H1 (cell line): ENCODE measurements around the gene CCDC112. TPM values are rescaled to one million over a fixed set of nuclear protein-coding genes. Genes with fewer than 3 reads are reported as not detected.

Experiments used
- CTCF ChIA-PET: fragments of 300-600 bp; sonication (Branson Sonifier 250); formaldehyde crosslinking; loops from one replicate; lab custom pipeline; 2021; ENCODE audit not compliant: partially characterized antibody; lab: Charles Lee
- POLR2A ChIA-PET: fragments of 300-600 bp; sonication (Branson Sonifier 250); formaldehyde crosslinking; loops from one replicate; lab custom pipeline; 2021; ENCODE audit warnings: inconsistent platforms; ENCODE audit not compliant: partially characterized antibody; lab: Charles Lee
- DNase-seq, 2 experiments: peaks; one replicate each; pipeline versions ENCODE4 v3.0.0 to v3.0.0-alpha.2; 2010 to 2022; ENCODE audit warnings: low spot score in 2 of 2, low read depth in 1 of 2, mixed read lengths in 1 of 2
- FAIRE-seq: peaks from 2 replicates; lab custom pipeline; 2011; peaks lifted over from hg19 to GRCh38; lab: Jason Lieb, UNC
- H2AFZ ChIP-seq: 2 replicates; pipeline ENCODE4 v1.8.1; 2012; ENCODE audit warnings: low read length, inconsistent platforms
- H2AK5ac ChIP-seq: 2 replicates; pipeline ENCODE4 v1.6.1; 2013; ENCODE audit warnings: low read depth, low read length
- H2BK120ac ChIP-seq: replicated peaks from 2 replicates; pipeline ENCODE3; 2013; ENCODE audit warnings: low read depth, low read length, inconsistent platforms
- H2BK12ac ChIP-seq: 2 replicates; pipeline ENCODE4 v1.6.1; 2013; ENCODE audit warnings: low read depth, low read length
- H2BK15ac ChIP-seq: 2 replicates; pipeline ENCODE4 v1.6.1; 2013; ENCODE audit warnings: low read length
- H2BK20ac ChIP-seq: 2 replicates; pipeline ENCODE4 v1.6.1; 2013; ENCODE audit warnings: low read length
- H2BK5ac ChIP-seq: 2 replicates; pipeline ENCODE4 v1.6.1; 2013; ENCODE audit warnings: low read depth, low read length
- H3K14ac ChIP-seq: 2 replicates; pipeline ENCODE4 v1.6.1; 2013; ENCODE audit warnings: inconsistent platforms; ENCODE audit not compliant: insufficient read length
- H3K18ac ChIP-seq: 2 replicates; pipeline ENCODE4 v1.6.1; 2013; ENCODE audit warnings: low read length; ENCODE audit errors: extremely low read depth
- H3K23ac ChIP-seq: 2 replicates; pipeline ENCODE4 v1.6.1; 2013; ENCODE audit warnings: inconsistent platforms; ENCODE audit not compliant: insufficient read length
- H3K23me2 ChIP-seq: 2 replicates; pipeline ENCODE4 v1.6.1; 2013; ENCODE audit warnings: low read depth, low read length
- H3K27ac ChIP-seq: 2 replicates; pipeline ENCODE4 v1.6.1; 2011; ENCODE audit warnings: low read depth, low read length, inconsistent platforms
- H3K27me3 ChIP-seq, 4 experiments: replicated peaks in 1 of 4; 1 replicate in 1 of 4; 2 replicates in 3 of 4; pipeline versions ENCODE4 v1.6.1 to v1.8.1; 2011 to 2013; ENCODE audit warnings: low read length in 3 of 4, mild to moderate bottlenecking in 3 of 4, inconsistent platforms in 2 of 4, mixed read lengths in 2 of 4, moderate library complexity in 1 of 4; ENCODE audit not compliant: control insufficient read depth in 3 of 4, insufficient read depth in 3 of 4; ENCODE audit errors: extremely low read depth in 1 of 4
- H3K36me3 ChIP-seq, 4 experiments: 2 replicates each; pipeline versions ENCODE4 v1.6.1 to v1.8.1; 2011 to 2013; ENCODE audit warnings: mild to moderate bottlenecking in 4 of 4, low read length in 3 of 4, moderate library complexity in 2 of 4, control low read depth in 1 of 4, inconsistent platforms in 1 of 4; ENCODE audit not compliant: insufficient read depth in 4 of 4, control insufficient read depth in 2 of 4
- H3K4ac ChIP-seq: replicated peaks from 2 replicates; pipeline ENCODE3; 2013; ENCODE audit warnings: low read length, low read depth, mixed read lengths, inconsistent platforms; ENCODE audit not compliant: insufficient read length
- H3K4me1 ChIP-seq, 4 experiments: replicated peaks in 1 of 4; 1 replicate in 1 of 4; 2 replicates in 3 of 4; pipeline versions ENCODE4 v1.6.1 to v1.8.1; 2011 to 2013; ENCODE audit warnings: low read length in 3 of 4, inconsistent platforms in 2 of 4, mixed read lengths in 1 of 4; ENCODE audit not compliant: insufficient read depth in 4 of 4, control insufficient read depth in 3 of 4
- H3K4me2 ChIP-seq, 2 experiments: 2 replicates each; pipeline versions ENCODE4 v1.6.1 to v1.8.1; 2011 to 2013; ENCODE audit warnings: low read depth in 2 of 2, low read length in 2 of 2, control low read depth in 1 of 2, inconsistent platforms in 1 of 2, mild to moderate bottlenecking in 1 of 2; ENCODE audit not compliant: insufficient read depth in 1 of 2
- H3K4me3 ChIP-seq, 4 experiments: fragments of 200-600, 300-600 bp in 1 of 4; sonication (generic), shearing (Covaris generic), sonication (Bioruptor Twin) in 1 of 4; 2 replicates each; pipeline versions ENCODE4 v1.5.1 to v1.8.1; 2011 to 2016; ENCODE audit warnings: low read length in 4 of 4, low read depth in 3 of 4, control low read depth in 2 of 4, inconsistent platforms in 2 of 4, mild to moderate bottlenecking in 2 of 4, mixed read lengths in 1 of 4, moderate library complexity in 1 of 4; ENCODE audit not compliant: insufficient read depth in 2 of 4; ENCODE audit errors: extremely low read depth in 1 of 4
- H3K56ac ChIP-seq: replicated peaks from 2 replicates; pipeline ENCODE3; 2013; ENCODE audit warnings: low read depth, mild to moderate bottlenecking, mixed read lengths, low read length, inconsistent platforms; ENCODE audit not compliant: insufficient read length
- H3K79me1 ChIP-seq: 2 replicates; pipeline ENCODE4 v1.6.1; 2013; ENCODE audit warnings: low read depth, low read length, control low read depth
- H3K79me2 ChIP-seq, 2 experiments: 2 replicates each; pipeline versions ENCODE4 v1.6.1 to v1.8.1; 2012 to 2013; ENCODE audit warnings: low read length in 2 of 2, mild to moderate bottlenecking in 2 of 2, inconsistent platforms in 1 of 2; ENCODE audit not compliant: insufficient read depth in 2 of 2, control insufficient read depth in 1 of 2
- H3K9ac ChIP-seq, 4 experiments: replicated peaks in 1 of 4; 1 replicate in 1 of 4; 2 replicates in 3 of 4; pipeline versions ENCODE4 v1.6.1 to v1.8.1; 2011 to 2013; ENCODE audit warnings: low read depth in 3 of 4, low read length in 3 of 4, control low read depth in 2 of 4, mild to moderate bottlenecking in 2 of 4, moderate library complexity in 2 of 4, inconsistent platforms in 1 of 4; ENCODE audit errors: extremely low read depth in 1 of 4
- H3K9me3 ChIP-seq, 2 experiments: 2 replicates each; pipeline versions ENCODE4 v1.6.1 to v1.8.1; 2012 to 2013; ENCODE audit warnings: mild to moderate bottlenecking in 2 of 2, moderate library complexity in 2 of 2, control low read depth in 1 of 2, inconsistent platforms in 1 of 2, low read depth in 1 of 2, low read length in 1 of 2, mixed read lengths in 1 of 2; ENCODE audit not compliant: insufficient read depth in 2 of 2
- H4K20me1 ChIP-seq, 2 experiments: replicated peaks in 1 of 2; 2 replicates each; pipeline versions ENCODE3 to v1.8.1; 2011 to 2013; ENCODE audit warnings: inconsistent platforms in 2 of 2, low read length in 2 of 2, mild to moderate bottlenecking in 1 of 2; ENCODE audit not compliant: insufficient read depth in 2 of 2, control insufficient read depth in 1 of 2
- H4K5ac ChIP-seq: 2 replicates; pipeline ENCODE4 v1.6.1; 2013; ENCODE audit warnings: low read length, low read depth, mixed read lengths, inconsistent platforms; ENCODE audit not compliant: insufficient read length
- H4K8ac ChIP-seq: 2 replicates; pipeline ENCODE4 v1.8.0; 2013; ENCODE audit warnings: mild to moderate bottlenecking, moderate library complexity, low read length, inconsistent platforms; ENCODE audit not compliant: insufficient read depth; ENCODE audit errors: extremely low read depth
- H4K91ac ChIP-seq: replicated peaks from 2 replicates; pipeline ENCODE3; 2013; ENCODE audit warnings: low read length, mixed read lengths, inconsistent platforms; ENCODE audit not compliant: insufficient read length
- ATF2 ChIP-seq: IDR thresholded peaks from 2 replicates; pipeline ENCODE4 v1.6.1; 2012; ENCODE audit warnings: low read length, inconsistent platforms
- CEBPB ChIP-seq: IDR thresholded peaks from 2 replicates; pipeline ENCODE4 v1.6.1; 2012; ENCODE audit warnings: low read depth, low read length
- CTBP2 ChIP-seq: IDR thresholded peaks from 2 replicates; pipeline ENCODE4 v1.7.0; 2011; ENCODE audit warnings: borderline replicate concordance, mild to moderate bottlenecking, moderate library complexity, mixed read lengths, low read length; ENCODE audit not compliant: insufficient read depth, insufficient read length
- EZH2 ChIP-seq: fragments of 200-600 bp; sonication (generic); IDR thresholded peaks from 2 replicates; pipeline ENCODE4 v1.7.1; 2012; ENCODE audit warnings: low read depth, mild to moderate bottlenecking, moderate library complexity, low read length, inconsistent platforms; ENCODE audit not compliant: severe bottlenecking
- KDM4A ChIP-seq: IDR thresholded peaks from one replicate; pipeline ENCODE4 v1.7.1; 2012; ENCODE audit warnings: low read depth, mild to moderate bottlenecking, moderate library complexity, low read length, inconsistent platforms; ENCODE audit not compliant: severe bottlenecking
- KDM5A ChIP-seq: fragments of 200-600 bp; IDR thresholded peaks from 2 replicates; pipeline ENCODE4 v1.7.1; 2012; ENCODE audit warnings: mild to moderate bottlenecking, low read length, inconsistent platforms, mixed read lengths
- NANOG ChIP-seq: IDR thresholded peaks from 2 replicates; pipeline ENCODE4 v1.6.1; 2011; ENCODE audit warnings: low read length, low read depth, mild to moderate bottlenecking, inconsistent platforms; ENCODE audit not compliant: insufficient read depth, poor library complexity, severe bottlenecking
- TEAD4 ChIP-seq: IDR thresholded peaks from 2 replicates; pipeline ENCODE4 v1.6.1; 2012; ENCODE audit warnings: low read depth, low read length, inconsistent platforms, mixed read lengths
- YY1 ChIP-seq: IDR thresholded peaks from 2 replicates; pipeline ENCODE4 v1.6.1; 2011; ENCODE audit warnings: low read depth, mild to moderate bottlenecking, low read length
- ZNF274 ChIP-seq: IDR thresholded peaks from 2 replicates; pipeline ENCODE4 v1.7.0; 2012; ENCODE audit warnings: low read length, borderline replicate concordance; ENCODE audit errors: extremely low read depth
- WGBS, 2 experiments: shearing (Covaris generic) in 1 of 2; methylation state at CpG; one replicate each; pipeline versions ENCODE4 v1.1.6 to v1.1.7; 2013 to 2015; ENCODE audit warnings: low lambda C conversion rate in 2 of 2, mixed read lengths in 2 of 2, inconsistent platforms in 1 of 2, low coverage in 1 of 2, missing lambda C conversion rate in 1 of 2; ENCODE audit not compliant: insufficient replicate concordance in 2 of 2, insufficient coverage in 1 of 2, insufficient read length in 1 of 2; ENCODE audit errors: extremely low coverage in 1 of 2, missing lambda C conversion rate in 1 of 2; 5-methylcytosine and 5-hydroxymethylcytosine counted together
- polyA plus RNA-seq, 7 experiments: library from polyadenylated mRNA; depleted of rRNA in 3 of 7; stranded (reverse) in 5 of 7; unstranded in 2 of 7; fragments of >200 nt in 5 of 7; fragments of 200-250 nt in 2 of 7; gene quantifications; 1 replicate in 5 of 7; 2 replicates in 1 of 7; 4 replicates in 1 of 7; pipeline versions ENCODE4 v1.2.1 to v1.2.3, GENCODE V29; 2011 to 2013; ENCODE audit warnings: missing spikeins in 2 of 7, mixed read lengths in 2 of 7
- total RNA-seq: library from RNA; stranded (reverse); fragmentation: NEBNext Ultra II Directional; extraction: Animal tissue kit (Norgen Biotek cat#: 25700); gene quantifications from 2 replicates; pipeline ENCODE4 v1.2.1, GENCODE V29; 2021

CCDC112 gene
- total and polyA plus RNA-seq, 2 of the 8 experiments (the other 6 are each of a cell fraction or from before 2014, with no cell fraction given), result 3.3 to 15.6 TPM

GRCh38 chr5:115324021-115324420 lies 27.6 kb upstream of the CCDC112 start:
- no peak for FAIRE-seq
- Histone ChIP-seq H3K27me3 (no peaks in the 10 kb centered on the region; a peak in 1 of 7 replicates), H2AK5ac (no peak overlapping the region), H3K14ac (no peak overlapping the region), H3K79me1 (no peaks in the 10 kb centered on the region), H3K27ac (no peak overlapping the region), H3K56ac (no peak overlapping the region), H3K4me1 (peaks cover 0 to 6% (median 2%) of the 10 kb centered on the region in 4 experiments; a peak in 3 of 7 replicates), H2AFZ (no peak overlapping the region), H2BK20ac (no peak overlapping the region), H3K4me2 (no peak overlapping the region), H3K4me3 (no peak overlapping the region), H3K9me3 (peaks cover 0 to 2% of the 10 kb centered on the region in 2 experiments; a peak in 1 of 4 replicates), H3K18ac (no peak overlapping the region), H2BK12ac (no peak overlapping the region), H4K91ac (no peak overlapping the region), H3K4ac (no peak overlapping the region), H3K79me2 (no peaks in the 10 kb centered on the region), H2BK5ac (no peak overlapping the region), H3K23me2 (no peaks in the 10 kb centered on the region), H3K9ac (no peak overlapping the region), H4K8ac (no peak overlapping the region), H4K5ac (no peak overlapping the region), H2BK15ac (no peak overlapping the region), H4K20me1 (no peaks in the 10 kb centered on the region), H2BK120ac (no peak overlapping the region), H3K36me3 (no peaks in the 10 kb centered on the region), H3K23ac (no peak overlapping the region)
- CTCF ChIA-PET, result interaction anchor here (2.6 kb wide), 1 partner anchor 15 kb away, joined by 14 read pairs; no protein-coding TSS in a partner anchor
- POLR2A ChIA-PET, result no interaction called here
- WGBS, 2 experiments, result 90% methylated on average over 2 of the region's 2 CpGs; no CpG with 5 or more reads in 1 of the 2 experiments
- no peak for DNase-seq
- TF ChIP-seq KDM4A (no peak), ATF2 (no peak), EZH2 (no peak), YY1 (no peak), CTBP2 (no peak), NANOG (no peak), TEAD4 (no peak), CEBPB (no peak), KDM5A (no peak), ZNF274 (no peak)
